GM19351 (cell line): ENCODE results near the gene PPP2R2D.

Source experiments
- ATAC-seq: cut with Tn5 transposase; IDR thresholded peaks from one replicate; pipeline ENCODE4 v1.9.1; 2021; ENCODE audit warnings: mild to moderate bottlenecking, moderate library complexity; ENCODE audit not compliant: unreplicated experiment

The PPP2R2D gene

DNA sequence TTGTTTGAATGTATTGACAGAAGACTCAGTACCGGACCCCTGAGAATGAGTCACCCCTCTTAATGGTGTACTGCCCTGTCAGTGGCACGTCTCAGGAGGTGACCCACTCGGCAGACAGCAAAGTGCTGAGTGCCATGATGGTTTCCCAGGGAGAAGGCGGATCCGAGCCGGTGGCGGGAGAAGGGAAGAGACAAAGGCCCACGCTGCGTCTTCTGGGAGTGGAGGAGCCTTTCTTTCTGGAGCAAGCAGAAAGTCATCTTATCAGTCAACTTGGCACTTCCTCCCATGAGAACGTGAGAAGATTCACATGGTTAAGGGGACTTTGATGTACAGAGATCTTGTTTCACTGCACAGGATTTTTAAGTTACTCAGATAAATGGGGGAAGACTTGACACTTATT lies 14.6 kb upstream of the PPP2R2D start:
- no peak for ATAC-seq

DNA sequence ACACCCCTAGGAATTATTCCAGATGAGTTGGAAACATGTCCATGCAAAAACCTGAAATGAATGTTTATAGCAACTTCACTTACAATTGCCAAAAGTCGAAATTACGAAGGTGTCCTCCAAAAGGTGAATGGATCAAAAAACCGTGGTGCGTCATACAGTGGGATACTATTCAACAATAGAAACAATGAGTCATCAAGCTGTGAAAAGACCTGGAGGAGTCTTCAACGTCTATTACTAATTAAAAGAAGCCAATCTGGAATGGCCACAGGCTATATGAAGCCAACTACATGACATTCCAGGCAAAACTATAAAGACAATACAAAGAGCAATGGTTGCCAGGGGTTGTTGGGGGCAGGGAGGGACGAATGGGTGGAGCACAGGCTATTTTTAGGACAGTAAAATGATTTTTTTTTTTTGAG lies 12.6 kb upstream of the PPP2R2D start:
- no peak for ATAC-seq

DNA sequence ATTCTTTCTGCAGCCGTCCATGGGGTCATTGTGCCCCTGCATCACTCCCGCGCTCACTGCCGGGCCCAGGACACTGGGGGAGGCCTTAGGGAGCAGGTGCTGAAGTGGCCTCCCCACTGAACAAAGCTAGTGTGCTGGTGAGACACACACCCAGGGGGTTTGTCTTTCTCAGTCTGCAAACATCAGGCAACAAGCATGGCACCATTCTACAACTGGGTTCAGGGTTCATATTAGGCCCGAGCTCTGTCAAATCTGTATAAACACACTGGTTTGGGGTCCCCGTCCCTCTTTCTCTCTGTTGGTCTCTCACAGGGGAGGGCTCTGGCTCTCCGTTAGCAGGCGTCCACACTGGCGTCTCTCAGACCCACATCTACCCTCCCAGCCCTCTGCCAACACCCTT lies 11.1 kb upstream of the PPP2R2D start:
- no peak for ATAC-seq

DNA sequence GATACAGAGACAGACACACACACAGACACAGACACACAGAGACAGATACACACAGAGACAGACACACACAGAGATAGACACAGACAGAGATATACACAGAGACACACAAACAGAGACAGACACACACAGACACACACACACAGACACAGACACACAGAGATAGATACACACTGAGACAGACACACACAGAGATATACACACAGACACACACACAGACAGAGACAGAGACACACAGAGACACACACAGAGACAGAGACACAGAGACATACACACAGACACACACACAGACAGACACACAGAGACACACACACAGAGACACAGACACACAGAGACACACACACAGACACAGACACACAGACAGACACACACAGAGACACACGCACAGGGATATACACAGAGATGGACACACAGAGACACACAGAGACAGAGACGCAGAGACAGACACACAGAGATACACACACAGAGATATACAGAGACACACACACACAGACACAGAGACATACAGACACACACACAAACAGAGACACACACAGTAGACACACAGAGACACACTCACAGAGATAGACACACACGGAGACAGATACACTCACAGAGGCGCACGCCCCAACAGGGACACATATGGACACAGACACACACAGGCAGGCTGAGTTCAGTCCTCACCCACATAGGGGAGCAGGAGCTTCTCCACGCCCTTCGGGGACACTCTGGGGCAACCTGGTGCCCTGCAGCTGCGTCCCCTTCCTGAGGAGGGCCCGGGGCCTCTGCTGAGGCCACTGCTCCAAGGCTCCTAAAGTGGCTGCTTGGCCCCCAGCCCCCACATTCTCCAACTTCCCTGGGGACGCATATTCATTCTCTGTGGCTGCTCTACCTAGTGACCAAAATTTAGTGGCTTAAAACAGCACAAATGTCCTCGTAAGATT lies 10.3 kb upstream of the PPP2R2D start:
- no peak for ATAC-seq

DNA sequence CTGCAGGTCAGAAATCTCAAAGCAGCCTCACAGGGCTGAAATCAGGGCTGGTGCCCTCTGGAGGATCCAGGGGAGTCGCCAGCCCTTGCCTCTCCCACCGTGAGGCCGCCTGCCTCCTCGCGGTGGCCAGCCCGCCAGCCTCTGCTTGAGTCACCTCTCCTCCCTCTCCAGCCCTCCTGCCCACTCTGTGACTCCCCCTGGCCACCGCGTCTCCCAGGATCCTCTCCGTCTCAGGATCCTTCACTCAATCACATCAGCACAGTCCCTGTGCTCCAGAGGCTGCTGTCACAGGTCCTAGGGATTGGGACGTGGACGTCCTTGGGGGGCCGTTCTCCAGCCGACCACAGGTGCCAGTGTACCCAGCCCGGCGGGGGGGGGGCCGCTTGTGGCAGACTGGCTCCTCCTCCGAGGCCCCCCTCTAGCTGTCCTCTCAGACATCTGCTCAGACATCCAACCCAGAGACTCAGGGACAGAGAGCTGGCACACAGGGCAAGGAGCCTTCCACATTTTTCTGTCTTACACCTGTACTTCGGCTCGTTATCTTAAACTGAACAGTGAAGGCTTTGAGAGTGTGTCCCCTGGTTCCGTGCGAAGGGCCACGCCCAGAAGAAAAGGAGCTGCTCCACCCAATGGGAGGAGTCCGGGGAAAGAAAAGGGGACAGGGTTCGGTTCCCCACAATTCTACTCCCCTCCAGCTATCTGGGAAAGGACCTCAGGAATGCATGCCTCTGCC lies 9.4 kb upstream of the PPP2R2D start:
- ATAC-seq = no peak

DNA sequence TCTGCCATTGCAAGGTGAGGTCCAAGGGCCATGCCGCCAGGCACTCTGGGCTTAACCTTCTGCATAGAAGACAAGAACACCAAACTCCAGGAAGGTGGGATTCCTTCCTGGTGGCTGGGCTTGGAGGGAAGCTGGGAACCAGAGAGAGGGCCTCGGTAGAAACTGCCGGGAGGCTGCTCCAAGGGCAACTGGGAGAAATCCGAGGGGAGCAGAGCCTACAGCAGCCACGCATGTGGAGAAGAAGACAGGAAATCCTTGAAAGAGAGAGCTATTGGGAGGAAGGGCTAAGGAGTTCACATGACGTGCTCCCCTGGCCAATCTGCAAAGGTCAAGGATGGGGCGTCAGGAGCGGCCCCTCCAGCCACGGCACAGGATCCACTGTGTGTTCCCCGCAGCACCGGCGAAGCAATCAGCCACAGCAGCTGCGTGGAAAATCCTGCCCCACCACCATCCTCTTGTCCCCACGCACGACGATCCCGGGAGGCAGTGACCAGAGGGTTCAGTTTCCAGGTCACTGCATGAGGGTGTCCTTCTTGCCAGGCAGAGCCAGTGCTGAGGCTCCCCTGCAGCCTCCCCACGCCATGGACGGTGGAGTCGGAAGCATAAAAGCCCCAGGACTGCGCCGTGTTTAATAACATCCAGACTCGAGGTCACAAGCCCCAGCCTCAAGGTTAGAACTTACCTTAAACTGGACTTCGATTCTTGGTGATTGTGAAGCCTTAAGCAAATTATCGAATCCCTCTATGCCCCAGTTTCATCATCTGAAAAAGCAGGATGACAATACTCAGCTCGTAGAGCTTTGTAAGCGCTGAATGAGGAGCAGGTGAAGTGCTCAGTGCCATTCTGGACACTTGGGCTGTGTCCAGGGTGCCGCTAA lies 8.6 kb upstream of the PPP2R2D start:
- no peak for ATAC-seq

DNA sequence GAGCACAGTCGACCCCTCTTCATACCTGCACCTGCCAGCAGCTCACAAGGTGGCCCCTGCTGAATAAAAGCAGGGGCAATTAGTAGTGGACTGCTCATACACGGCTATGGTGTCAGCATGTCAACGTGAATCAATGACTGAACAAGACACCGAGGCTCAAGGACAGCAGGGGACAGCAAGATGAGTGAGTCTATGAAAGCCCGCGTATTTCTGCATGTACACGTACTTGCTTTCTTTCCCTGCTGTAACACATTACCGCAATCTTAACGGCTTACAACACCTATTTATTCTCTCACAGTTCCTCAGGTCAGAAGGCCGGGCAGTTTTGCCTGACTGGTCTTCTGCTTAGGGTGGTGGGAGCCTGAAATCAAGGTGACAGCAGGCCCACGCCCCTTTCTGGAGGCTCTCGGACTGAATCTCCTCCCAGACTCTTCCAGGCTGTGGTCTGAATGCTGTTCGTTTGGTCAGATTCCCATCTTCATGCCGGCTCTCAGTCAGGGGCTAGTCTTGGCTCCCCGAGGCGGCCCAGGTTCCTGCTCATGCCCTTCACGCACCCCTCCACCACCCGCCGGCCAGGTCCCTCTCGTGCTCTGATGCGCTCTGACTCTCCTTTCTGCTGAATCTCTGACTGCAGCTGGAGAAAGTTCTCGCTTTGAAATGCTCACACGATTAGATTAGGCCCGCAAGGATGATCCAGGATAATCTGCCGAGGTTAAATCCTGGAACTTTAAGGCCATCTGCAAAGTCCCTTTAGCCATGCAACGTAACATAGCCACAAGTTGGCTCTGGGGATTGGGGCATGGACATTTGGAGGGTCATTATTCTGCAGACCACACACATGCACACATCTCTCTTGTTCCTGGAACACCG lies 7.8 kb upstream of the PPP2R2D start:
- no peak for ATAC-seq

DNA sequence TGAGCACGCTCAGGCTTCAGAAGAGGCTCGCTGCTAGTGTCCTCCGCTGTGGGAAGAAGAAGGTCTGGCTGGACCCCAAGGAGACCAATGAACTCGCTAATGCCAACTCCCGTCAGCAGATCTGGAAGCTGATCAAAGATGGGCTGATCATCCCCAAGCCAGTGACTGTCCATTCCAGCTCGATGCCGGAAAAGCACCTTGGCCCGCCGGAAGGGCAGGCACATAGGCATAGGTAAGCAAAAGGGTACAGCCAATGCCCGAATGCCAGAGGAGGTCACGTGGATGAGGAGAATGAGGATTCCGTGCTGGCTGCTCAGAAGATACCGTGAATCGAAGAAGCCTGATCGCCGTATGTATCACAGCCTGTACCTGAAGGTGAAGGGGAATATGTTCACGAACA lies 5.7 kb upstream of the PPP2R2D start:
- ATAC-seq = no peak

DNA sequence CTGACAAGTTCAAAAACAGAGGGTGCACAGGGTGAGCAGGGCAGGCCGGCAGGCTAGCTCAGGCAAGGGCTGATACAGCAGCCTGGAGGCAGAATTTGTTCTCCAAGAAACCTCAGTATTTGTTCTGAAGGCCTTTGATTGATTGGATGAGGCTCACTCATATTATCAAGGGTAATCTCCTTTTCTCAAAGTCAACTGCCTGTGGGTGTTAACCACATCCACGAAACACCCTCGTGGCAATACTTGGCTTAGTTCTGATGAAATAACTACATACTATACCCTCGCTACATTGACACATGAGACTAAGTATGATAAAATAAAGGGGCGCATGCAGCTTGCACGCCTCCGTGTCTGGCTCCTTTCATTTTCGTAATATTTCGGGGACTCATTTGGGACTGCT lies 4.4 kb upstream of the PPP2R2D start:
- no peak for ATAC-seq

DNA sequence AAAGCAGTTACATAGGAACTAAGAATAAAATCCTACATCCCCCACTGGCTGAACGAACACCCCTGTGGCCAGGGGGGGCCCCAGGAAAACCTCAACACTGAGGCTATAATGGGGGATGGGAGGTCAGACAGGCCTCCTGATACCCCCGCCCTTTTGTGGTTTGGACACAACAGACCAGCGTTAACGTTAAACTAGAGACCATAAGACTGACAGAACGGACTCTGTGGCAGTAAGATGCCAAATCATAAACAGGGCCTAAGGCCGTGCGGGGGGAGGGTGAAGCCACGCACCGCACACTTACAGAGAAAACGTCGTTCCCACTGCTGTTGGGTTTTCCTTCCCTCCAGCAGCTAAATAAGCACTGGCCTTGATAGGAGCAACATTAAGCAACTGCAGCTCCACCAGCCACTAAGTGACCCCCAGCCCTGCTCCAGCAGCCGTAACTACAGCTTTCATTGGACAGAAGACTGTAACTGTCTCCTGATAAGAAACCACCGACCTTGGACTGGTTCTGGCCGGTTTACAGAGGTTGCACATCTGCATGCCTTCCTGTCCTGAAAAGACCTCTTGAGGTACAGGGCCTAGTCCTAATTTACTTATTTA lies 3.4 kb upstream of the PPP2R2D start:
- no peak for ATAC-seq

DNA sequence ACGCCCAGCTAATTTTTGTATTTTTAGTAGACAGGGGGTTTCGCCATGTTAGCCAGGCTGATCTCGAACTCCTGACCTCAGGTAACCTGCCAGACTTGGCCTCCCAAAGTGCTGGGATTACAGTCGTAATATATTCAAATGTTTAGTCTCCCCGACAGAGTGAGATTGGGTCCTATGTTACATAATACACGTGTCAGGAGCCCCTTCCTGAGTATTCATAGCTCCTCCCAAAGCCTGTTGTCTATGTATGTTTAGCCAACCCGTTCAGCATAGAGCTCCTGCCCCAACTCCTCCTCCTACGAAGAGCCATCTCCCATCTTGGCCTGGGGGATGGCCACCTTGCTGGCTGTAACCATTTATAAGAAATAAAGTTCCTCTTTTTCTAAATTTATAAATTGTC lies 2.7 kb upstream of the PPP2R2D start:
- no peak for ATAC-seq

DNA sequence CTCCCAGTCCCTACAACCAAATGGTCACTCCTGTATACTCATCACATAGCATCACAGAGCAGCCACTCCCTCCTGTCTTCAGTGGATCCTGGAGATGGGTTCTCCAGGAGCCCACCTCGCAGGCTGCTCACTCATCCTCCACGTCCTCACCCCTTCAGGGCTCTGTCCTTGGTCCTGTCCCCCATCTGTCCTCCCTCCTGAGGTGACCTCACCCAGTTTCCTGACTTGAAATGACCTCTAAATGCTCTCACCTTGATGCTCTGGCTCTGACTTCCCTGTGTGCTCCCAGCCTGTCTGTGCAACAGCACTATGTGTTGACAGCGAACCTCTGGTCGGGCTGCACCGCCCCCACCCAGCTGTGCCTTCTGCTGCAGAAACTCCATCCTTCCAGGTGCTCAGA lies 2.1 kb upstream of the PPP2R2D start:
- no peak for ATAC-seq

DNA sequence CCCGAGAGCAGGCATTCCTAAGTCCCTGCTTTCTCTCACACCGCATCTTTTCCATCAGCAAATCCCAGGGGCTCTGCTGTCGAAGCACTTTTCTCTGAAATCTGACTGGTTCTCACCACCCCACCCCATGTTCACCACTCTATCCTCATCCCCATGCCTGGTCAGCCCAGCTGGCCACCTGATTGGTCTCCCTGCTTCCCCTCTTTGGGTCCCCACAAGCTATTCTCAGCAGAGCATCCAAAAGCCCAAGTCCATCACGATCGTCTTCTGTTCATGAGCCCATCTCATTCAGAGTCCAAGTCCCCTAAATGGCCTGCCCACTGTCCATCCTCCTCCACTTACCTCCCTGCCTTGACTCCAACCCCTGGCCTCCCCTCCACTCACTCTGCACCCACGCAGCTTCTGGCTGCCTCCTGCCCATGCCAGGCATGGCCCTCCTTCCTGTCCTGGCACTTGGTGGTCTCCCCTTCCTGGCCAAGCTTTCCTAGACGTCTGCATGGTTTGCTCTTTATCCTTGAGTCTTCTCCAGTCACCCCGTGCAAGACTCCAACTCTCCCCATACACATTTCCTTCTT lies 1.6 kb upstream of the PPP2R2D start:
- no peak for ATAC-seq

DNA sequence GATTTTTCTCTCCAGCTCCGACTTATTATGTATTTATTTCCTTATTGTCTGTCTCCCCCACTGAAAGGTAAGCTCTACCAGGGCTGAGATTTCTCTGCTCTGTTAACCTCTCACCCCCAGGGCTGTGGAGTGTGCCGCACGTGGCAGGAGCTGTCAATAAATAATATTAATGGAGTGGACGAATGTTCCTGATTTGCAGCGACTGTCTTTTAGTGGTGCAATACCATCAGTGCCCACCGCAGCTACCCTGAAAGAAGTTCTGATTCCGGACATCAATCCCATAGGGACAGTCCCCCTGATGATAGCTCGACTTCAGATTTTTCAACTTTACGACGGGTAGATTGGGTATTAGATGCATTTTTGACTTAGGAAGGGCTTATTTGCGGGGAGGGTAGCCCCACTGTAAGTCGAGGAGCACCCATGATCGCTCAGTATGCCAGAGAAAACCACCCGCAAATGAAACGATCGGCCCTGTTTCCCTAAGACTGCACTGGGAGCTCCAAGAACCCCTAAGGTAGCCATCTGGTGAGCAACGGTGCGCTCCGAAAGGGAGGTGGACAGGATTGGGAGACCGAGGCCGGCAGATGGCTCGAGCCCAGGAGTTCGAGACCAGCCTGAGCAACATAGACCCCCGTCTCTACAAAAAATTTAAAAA lies 986 bp upstream of the PPP2R2D start:
- ATAC-seq = no peak

DNA sequence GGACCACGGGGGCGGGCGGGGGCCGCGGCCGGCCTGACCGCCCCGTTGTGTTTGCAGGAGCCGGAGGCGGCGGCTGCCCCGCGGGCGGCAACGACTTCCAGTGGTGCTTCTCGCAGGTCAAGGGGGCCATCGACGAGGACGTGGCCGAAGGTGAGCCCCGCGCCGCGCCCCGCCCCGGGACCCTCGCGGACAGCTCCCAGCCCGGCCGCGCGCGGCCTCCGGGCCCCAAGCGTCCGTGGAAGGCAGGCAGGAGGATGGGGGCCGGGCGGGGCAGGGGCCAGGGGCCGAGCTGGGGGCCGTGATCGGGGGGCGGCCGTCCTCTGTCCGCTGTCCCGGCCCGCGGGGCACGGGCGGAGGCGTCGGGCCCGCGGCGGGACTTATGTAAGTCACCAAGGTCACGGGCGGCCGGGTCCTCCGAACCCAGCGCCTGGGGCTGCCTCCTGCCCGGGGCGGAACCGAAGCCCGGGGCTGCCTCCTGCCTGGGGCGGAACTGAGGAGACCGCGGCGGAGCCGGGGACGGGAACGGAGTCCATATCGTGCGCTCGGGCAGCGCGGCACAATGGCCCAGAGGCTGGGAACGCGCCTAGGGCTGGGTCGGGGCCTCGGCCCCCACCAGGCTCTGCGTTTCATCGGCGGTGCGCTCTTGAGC lies 497 bp downstream of the PPP2R2D start:
- peak; percentile 26 for ATAC-seq

DNA sequence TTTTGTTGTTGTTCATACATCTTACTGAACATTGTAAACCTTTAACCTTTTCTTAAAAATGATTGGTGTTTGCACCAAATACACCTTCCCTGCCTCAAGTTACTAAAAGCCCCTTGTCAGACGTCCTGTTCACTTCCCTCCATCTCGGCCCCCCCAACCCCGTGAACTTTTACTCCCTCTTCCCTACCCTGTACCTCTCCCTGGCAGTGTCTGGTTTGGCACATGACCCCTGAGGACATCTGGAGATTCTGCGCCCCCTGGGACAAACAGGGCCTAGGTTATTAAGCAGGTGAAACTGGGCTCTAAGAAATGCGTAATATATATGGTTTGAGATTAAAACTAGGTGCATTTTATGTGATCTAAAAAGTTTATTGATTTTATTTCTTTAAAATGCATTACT lies 1.4 kb downstream of the PPP2R2D start:
- no peak for ATAC-seq

DNA sequence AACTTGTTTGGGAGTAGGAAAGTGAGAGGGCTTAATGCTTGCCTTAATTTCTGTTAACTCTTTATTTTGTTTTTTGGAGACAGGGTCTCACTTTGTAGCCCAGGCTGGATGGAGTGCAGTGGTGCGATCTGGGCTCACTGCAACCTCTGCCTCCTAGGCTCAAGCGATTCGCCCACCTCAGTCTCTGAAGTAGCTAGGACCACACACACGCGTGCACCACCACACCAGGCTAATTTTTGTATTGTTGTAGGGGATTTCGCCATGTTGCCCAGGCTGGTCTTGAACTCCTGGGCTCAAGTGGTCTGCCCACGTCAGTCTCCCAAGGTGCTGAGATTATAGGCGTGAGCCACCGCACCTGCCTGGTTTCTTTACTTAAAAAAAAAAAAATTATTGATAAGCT lies 1.9 kb downstream of the PPP2R2D start:
- no peak for ATAC-seq

DNA sequence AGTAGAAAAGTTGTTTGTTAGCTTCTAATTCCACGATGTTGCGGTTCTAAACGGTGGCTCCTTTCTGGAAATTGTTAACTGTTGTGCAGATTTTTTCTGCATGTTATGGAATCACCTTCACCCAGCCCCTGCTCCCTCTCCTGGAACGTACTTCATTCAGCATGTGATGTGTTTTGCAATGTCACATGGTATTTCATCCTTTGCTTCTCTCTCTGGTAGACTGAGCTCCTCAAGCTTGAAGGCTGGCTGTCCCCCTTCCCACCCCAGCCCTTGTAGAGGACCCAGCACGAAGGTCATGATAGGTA lies 4.4 kb downstream of the PPP2R2D start:
- ATAC-seq = no peak
